GM21529 (cell line): Measurements from ENCODE around the gene ZNF804B.

ENCODE experiments used
- ATAC-seq: cut with Tn5 transposase; IDR thresholded peaks from one replicate; pipeline ENCODE4 v1.9.1; 2021; ENCODE audit not compliant: unreplicated experiment

The ZNF804B gene

DNA sequence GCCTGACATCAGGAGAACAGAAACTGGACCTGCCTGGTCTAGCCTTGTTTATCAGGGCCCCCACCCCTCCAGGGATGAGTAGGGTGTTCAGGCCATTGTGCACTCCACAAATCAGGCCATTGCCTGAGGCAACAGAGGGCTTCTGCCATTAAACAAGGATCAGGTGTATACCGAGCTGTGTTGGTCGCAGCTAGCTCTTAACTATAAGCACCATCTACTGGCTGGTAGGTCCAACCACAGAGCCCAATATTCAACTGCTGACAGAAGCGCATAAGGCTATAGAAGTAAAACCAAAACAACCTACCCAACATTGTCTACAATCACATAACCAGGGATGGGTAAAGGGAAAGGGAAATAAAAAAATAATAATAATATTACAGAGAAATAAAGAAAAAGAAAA, 487.7 kb downstream of the ZNF804B start:
- no peak for ATAC-seq

DNA sequence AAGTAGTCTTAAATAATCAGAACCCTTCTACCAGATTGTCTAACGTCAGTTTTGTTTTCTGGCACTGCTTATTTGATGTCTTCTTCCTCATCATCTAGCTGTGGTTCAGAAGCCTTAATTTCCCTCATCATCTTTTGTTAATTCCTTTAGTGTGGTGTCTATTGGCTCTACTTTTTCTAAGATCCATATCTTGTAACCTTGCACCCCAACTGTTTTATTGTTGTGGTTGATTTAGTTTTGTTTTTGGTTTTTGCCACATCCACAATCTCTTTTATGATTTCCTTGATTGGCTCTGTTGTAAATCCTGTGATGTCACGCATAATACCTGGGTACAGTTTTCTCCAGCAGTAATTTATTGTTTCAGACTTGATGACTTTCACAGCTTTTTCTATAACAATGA, 499.6 kb downstream of the ZNF804B start:
- no peak for ATAC-seq

DNA sequence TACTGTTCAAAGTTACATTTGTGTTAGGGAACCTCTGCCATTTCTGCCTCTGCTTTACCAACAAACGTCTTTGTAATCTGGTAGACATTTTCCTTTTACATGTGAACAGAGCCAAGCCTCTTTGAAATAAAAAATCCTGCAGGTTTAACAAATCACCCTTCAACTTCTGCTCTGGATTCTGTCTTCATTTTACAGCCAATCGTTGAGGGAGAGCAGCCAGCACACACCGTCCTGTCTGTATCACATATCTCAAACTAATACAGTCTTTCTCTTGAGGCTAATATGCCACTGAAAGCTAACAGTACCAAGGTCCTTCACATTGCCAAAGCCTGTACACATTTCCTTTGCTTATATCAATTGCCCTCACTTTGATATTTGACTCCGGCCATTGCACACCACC, 504.6 kb downstream of the ZNF804B start:
- ATAC-seq: no peak

DNA sequence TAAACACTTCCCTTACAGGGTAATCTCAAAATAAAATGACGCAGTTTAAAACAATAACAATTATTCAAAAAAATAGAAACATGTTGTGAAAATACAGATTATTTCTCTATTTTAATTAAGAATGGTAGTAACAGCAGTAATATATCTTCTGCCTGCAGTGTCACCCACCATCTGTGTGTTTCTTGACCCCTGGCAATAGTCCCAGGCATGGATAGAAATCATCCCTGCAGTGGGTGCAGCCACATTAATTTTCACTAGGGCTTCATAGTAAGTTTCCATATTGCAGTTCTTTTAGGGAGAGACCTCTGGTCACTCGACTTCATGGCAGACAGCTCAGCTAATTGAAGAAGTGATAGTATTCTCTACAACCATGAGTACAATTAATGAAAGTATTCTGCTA, 506.1 kb downstream of the ZNF804B start:
- no peak for ATAC-seq

DNA sequence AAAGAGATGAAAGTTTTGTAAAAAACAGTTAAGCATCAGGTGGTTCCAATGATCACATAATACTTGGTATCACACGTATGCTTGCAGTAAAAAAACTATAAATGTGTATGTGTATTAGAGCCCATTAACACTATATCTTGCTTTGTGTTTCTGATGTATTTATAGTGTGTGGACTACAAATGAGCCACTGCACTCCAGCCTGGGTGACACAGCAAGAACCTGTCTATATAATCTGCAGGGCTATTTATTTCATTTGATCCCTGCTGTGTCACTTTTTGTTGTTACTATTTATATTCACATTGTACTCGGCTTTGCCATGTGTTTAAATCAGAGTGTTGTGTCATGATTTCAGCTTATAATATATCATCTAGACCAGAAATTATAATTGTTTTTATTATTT, 523.8 kb downstream of the ZNF804B start:
- ATAC-seq: no peak

DNA sequence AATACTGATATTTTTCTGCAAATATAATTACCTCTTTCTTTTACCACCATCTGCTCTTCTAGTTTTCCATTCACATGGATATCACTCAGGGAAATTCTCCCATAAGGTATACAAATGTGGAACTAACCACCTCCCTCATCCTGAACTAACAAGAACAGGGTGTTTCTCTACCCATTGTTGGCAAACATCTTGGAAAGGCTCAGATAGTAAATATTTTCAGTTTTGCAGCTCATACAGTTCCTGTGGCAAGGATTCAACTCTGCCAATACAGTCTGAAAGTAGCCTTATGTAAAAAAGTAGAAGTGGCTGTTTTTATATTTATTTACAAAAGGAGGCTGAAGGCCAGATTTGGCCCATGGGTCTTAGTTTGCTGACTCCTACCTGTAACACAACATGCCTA, 549.0 kb downstream of the ZNF804B start:
- no peak for ATAC-seq

DNA sequence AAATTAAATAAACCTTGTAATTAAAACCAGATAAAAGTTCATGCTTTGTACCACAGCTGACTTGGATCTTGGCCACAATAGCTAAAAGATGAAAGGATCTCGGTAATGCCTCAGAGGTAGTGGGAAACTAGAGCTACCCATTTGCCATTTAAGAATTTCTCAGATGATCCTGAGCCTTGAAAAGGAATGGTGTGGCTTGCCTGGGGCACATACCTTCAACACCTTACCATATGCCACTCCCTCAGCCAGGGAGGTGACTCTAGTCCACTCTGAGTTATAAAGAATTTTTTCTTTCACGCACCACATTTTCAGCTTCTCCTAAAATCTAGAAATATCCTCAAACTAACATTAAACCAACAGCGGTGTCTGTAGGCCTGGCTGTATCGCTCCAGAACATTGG, 552.4 kb downstream of the ZNF804B start:
- ATAC-seq: no peak

DNA sequence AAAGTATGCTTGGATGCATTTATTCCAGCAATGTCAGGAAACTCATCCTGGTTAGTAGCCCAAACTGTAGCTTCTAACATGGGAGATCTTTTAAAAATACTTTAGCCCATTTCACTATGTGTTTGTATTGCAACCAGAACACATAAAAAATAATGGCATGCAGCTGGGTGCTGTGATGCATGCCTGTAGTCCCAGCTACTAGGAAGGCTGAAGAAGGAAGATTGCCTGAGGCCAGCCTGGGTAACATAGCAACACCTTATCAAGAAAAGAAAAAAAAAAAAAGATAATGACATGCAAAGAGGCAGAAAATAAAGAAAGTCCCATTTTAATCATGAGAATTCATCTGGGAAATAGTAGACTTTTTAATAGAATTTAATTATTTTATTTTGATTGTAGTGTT, 553.1 kb downstream of the ZNF804B start:
- no peak for ATAC-seq

DNA sequence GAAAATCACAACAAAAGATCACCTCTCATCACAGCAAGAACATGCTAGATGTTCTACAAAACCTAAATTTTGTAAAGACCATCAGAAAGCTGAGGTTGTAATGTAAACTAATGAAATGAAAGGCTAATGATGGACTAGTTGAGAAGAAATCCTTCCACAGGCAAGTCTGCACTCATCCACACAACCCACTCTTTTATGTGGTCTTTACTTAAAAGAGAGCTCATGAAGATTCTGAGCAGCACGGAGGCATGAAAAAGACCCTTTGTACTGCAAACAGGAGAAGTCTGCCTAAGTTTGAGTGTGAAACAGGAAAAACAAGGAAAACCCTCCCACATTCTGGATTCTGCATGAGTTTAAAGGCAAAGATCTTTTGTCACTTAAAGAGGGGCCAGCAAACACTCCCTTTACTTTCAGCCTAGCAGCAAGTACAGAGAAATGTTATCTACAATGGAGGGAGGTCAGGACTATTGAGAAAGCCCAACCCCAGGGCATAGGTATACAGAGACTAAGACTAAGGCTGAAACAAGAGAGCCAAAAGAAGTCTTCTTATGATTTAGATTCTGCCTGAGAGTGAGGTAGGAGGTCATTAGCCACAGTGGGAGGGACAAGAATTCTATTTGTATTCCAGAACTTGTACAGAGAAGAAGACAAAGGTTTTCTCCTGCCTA, 557.2 kb downstream of the ZNF804B start:
- no peak for ATAC-seq

DNA sequence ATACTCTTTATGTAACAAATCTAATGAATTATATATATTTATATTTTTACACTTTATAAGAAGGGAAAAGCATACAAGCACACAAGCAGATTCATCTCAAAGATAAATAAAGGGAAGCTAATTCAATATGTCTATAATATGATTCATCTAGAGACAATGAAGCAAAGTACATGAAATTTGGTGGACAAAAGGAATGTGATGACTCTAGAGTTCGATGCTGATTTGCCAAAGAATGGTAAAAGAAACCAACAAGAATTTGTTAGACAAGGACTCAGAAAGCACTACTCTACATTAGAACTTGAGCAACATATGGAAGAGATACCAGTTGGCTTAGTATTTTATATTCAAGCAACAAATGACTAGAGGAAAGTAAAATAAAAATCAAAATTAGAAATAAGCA, 572.5 kb downstream of the ZNF804B start:
- no peak for ATAC-seq

DNA sequence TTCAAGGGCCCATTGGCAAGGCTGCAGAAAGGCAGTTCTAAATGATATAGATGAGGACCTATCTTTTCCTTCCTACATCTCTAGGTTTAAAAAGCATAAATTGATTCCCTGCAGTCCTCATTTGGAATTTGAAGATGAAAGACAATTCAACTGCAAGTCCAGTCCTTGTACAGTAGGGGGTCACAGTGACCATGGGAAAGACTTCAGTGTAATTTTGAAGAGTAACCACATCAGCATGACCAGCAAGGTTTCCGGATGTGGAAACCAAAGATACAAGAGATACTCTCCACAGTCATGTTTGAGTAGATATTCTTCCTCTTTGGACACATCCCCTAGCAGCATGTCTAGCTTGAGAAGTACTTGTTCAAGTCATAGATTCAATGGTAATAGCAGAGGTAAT, 575.3 kb downstream of the ZNF804B start:
- no peak for ATAC-seq

DNA sequence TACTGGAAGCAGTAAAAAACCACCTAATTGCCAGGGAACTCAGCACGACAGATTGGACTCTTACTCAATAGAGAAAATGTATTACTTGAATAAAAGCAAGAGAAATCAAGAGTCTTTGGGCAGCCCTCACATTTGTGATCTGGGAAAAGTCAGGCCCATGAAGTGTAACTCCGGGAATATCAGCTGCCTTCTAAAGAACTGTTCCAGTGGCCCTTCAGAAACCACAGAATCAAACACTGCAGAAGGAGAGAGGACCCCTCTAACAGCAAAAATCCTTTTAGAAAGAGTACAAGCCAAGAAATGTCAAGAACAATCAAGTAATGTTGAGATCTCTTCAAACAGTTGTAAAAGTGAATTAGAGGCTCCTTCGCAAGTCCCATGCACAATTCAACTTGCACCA, 576.0 kb downstream of the ZNF804B start:
- ATAC-seq: no peak

DNA sequence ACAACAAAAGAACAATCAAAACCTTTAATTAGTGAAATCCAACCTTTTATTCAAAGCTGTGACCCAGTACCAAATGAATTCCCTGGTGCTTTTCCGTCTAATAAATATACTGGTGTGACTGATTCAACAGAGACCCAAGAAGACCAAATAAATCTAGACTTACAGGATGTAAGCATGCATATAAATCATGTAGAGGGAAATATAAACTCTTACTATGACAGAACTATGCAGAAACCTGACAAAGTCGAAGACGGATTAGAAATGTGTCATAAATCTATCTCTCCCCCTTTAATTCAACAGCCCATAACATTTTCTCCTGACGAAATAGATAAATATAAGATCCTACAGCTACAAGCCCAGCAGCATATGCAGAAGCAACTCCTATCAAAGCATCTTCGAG, 576.6 kb downstream of the ZNF804B start:
- ATAC-seq: no peak

DNA sequence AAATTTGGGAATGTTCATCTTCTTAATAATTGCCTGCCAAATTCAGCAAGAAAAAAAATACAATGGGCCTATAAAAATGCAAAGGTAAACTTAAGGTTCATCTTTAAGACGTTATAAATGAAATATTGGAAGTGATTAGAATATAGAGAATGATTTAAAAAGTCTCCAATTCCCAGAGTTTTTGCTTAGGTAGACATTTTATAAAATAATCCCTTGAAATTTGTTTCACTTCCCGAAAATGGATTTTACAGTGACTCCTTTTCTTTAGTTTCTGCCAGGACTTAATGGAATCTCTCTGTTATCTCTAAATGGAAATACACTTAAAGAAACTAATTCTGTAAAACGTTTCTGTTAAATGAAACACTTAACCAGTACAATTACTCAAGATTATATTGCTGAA, 580.2 kb downstream of the ZNF804B start:
- ATAC-seq: no peak

DNA sequence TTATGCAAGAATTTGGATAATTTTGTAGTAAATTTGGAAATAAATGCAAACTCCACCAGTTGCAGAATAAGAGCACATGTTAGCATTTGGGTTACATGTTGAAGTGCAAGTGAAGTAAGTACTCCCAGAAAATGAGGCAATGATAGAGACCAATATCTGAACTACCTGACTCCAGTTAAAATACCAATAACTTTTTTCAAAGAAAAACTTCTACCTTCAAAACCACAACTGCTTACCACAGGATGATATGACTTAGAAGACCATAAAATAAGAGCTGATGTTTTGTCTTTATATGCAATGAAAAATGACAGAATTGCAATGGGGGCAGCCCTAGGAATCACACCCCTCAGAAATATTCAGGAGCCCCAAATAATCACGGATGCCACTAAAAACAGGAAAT, 597.6 kb downstream of the ZNF804B start:
- no peak for ATAC-seq

DNA sequence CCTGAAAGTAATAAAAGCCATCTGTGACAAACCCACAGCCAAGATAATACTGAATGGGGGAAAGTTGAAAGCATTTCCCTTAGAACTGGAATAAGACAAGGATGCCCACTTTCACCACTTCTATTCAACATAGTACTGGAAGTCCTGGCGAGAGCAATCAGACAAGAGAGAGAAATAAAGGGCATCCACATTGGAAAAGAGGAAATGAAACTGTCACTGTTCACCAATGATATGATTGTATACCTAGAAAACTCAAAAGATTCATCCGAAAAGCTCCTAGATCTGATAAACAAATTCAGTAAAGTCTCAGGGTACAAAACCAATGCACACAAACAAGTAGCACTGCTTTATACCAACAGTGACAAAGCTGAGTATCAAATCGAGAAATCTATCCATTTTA, 617.7 kb downstream of the ZNF804B start:
- no peak for ATAC-seq

DNA sequence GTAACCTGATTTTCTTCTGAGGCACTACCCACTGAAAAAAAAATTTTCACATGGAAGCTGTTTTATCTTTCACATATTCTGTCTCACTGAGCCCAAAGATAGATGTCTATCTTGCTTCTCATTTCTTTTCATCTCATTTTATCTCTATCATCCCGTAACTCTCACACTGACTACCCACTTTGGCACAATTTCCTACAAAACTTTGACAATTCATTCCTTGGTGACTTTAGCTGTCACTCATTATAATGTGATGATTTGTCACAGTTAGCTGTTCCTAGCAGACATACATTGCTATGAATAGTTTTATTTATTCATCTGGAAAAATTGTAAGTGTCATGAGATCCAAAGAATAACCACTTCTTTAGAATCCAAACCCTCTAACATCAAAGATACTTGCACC, 625.9 kb downstream of the ZNF804B start:
- no peak for ATAC-seq
